Esophagus squamous epithelium (tissue), 5 donors: ENCODE measurements around the gene TTC13. TPM values are rescaled to one million over a fixed set of nuclear protein-coding genes. Genes with fewer than 3 reads are reported as not detected.

Source experiments
- DNase-seq: peaks from one replicate; lab custom pipeline; 2025; lab: John Stamatoyannopoulos, UW
- H3K27ac ChIP-seq, 4 donors: fragments of 200-600 bp; sonication (generic); one replicate each; pipeline ENCODE4 v1.5.1; 2016 to 2019; ENCODE audit warnings: mild to moderate bottlenecking in 1 of 4
- H3K27me3 ChIP-seq, 4 donors: fragments of 200-600 bp; sonication (generic); 1 replicate in 3 of 4; 2 replicates in 1 of 4; pipeline versions ENCODE4 v1.5.1 to v1.6.0; 2017 to 2021; ENCODE audit warnings: antibody characterized with exemption in 1 of 4
- H3K36me3 ChIP-seq, 3 donors: fragments of 200-600 bp; sonication (generic); one replicate each; pipeline ENCODE4 v1.5.1; 2016 to 2019
- H3K4me1 ChIP-seq, 3 donors: fragments of 200-600 bp; sonication (generic); one replicate each; pipeline ENCODE4 v1.5.1; 2017 to 2019
- H3K4me3 ChIP-seq, 4 donors: fragments of 200-600 bp; sonication (generic); 1 replicate in 3 of 4; 2 replicates in 1 of 4; pipeline ENCODE4 v1.5.1; 2016 to 2019; ENCODE audit warnings: mild to moderate bottlenecking in 2 of 4, moderate library complexity in 1 of 4
- H3K9me3 ChIP-seq, 3 donors: fragments of 200-600 bp; sonication (generic); one replicate each; pipeline ENCODE4 v1.5.1; 2016 to 2019
- CTCF ChIP-seq, 6 experiments: fragments of 450-650 bp in 4 of 6; fragments of 200-600 bp in 2 of 6; sonication (generic) in 2 of 6; IDR thresholded peaks; one replicate each; pipeline ENCODE4 v1.5.1; 2016 to 2019; ENCODE audit warnings: antibody characterized with exemption in 6 of 6, mild to moderate bottlenecking in 4 of 6, moderate library complexity in 4 of 6
- POLR2A ChIP-seq, 4 donors: fragments of 450-650 bp; IDR thresholded peaks; one replicate each; pipeline ENCODE4 v1.6.1; 2017; ENCODE audit warnings: antibody characterized with exemption in 4 of 4, mild to moderate bottlenecking in 4 of 4, moderate library complexity in 3 of 4
- WGBS, 2 donors: methylation state at CpG; one replicate each; pipeline ENCODE4 v1.1.5; 2018; 5-methylcytosine and 5-hydroxymethylcytosine counted together
- intact Hi-C: fragments of 100-400 bp; cut with DNase I; formaldehyde crosslinking; loops from one replicate; pipeline ENCODE4 v1.15.0; 2022
- total RNA-seq, 4 donors: library from RNA; depleted of rRNA; stranded (reverse); fragments of >200 nt; gene quantifications; one replicate each; pipeline ENCODE4 v1.1.0, GENCODE V29; 2016
- donor health status: DM: yes; HTN: yes; CAD: no.

Gene TTC13
- total RNA-seq, 4 donors from 2014 or later, result 7.7 to 18.0 (median 11.3) TPM

- TF ChIP-seq CTCF (IDR thresholded peaks at IDR 0.05) (no peak), POLR2A (IDR thresholded peaks at IDR 0.05) (no peak)
- H3K4me3 ChIP-seq, result no peak overlapping the region
- no peak overlapping the region for H3K27ac ChIP-seq
- H3K27me3 ChIP-seq, result peaks cover 0 to 8% (median 0%) of the 10 kb centered on the region in 4 donors
- peaks cover 0 to 5% (median 0%) of the 10 kb centered on the region in 3 donors for H3K36me3 ChIP-seq
- WGBS, 2 donors, result 76 to 82% methylated on average over 5 of the region's 5 CpGs
- no peaks in the 10 kb centered on the region for H3K4me1 ChIP-seq
- intact Hi-C loops, result no loop called here
- H3K9me3 ChIP-seq, result no peaks in the 10 kb centered on the region
- no peak for DNase-seq
These were observed 78.8 kb downstream of the TTC13 start for GRCh38 chr1:230899841-230900251.

- intact Hi-C loops, result no loop called here
- Histone ChIP-seq H3K9me3 (no peaks in the 10 kb centered on the region), H3K27ac (no peak overlapping the region), H3K4me3 (no peak overlapping the region), H3K27me3 (peaks cover 0 to 17% (median 0%) of the 10 kb centered on the region in 4 donors), H3K4me1 (no peaks in the 10 kb centered on the region), H3K36me3 (no peaks in the 10 kb centered on the region)
- 92 to 93% methylated on average over 8 of the region's 8 CpGs for WGBS, 2 donors
- no peak for DNase-seq
- TF ChIP-seq POLR2A (IDR thresholded peaks at IDR 0.05) (no peak), CTCF (IDR thresholded peaks at IDR 0.05) (no peak)
These were observed 79.9 kb downstream of the TTC13 start for GRCh38 chr1:230898748-230899147.

GRCh38 chr1:230898144-230898543 is 80.5 kb downstream of the TTC13 start:
- no peaks in the 10 kb centered on the region for H3K36me3 ChIP-seq
- no peaks in the 10 kb centered on the region for H3K4me1 ChIP-seq
- 92 to 97% methylated on average over 3 to 4 of the region's 4 CpGs for WGBS, 2 donors
- peaks cover 0 to 19% (median 0%) of the 10 kb centered on the region in 4 donors for H3K27me3 ChIP-seq
- TF ChIP-seq POLR2A (IDR thresholded peaks at IDR 0.05) (no peak), CTCF (IDR thresholded peaks at IDR 0.05) (no peak)
- H3K4me3 ChIP-seq, result no peak overlapping the region
- no peak for DNase-seq
- H3K9me3 ChIP-seq, result no peaks in the 10 kb centered on the region
- intact Hi-C loops, result no loop called here
- H3K27ac ChIP-seq, result no peak overlapping the region

GRCh38 chr1:230896779-230897178 is 81.9 kb downstream of the TTC13 start:
- 50 to 57% methylated on average over 1 of the region's 1 CpG for WGBS, 2 donors
- Histone ChIP-seq H3K27ac (no peak overlapping the region), H3K27me3 (peaks cover 0 to 30% (median 0%) of the 10 kb centered on the region in 4 donors), H3K4me3 (no peak overlapping the region), H3K4me1 (peaks cover 0 to 4% (median 0%) of the 10 kb centered on the region in 3 donors), H3K9me3 (no peaks in the 10 kb centered on the region), H3K36me3 (no peaks in the 10 kb centered on the region)
- intact Hi-C loops, result no loop called here
- no peak for DNase-seq
- TF ChIP-seq POLR2A (IDR thresholded peaks at IDR 0.05), result no peak
- no peak for TF ChIP-seq CTCF (IDR thresholded peaks at IDR 0.05)

- Histone ChIP-seq H3K27ac (no peak overlapping the region), H3K9me3 (no peaks in the 10 kb centered on the region), H3K27me3 (peaks cover 0 to 30% (median 0%) of the 10 kb centered on the region in 4 donors), H3K36me3 (no peaks in the 10 kb centered on the region), H3K4me3 (no peak overlapping the region), H3K4me1 (peaks cover 0 to 11% (median 0%) of the 10 kb centered on the region in 3 donors)
- 87 to 89% methylated on average over 2 of the region's 2 CpGs for WGBS, 2 donors
- TF ChIP-seq CTCF (IDR thresholded peaks at IDR 0.05), result no peak
- TF ChIP-seq POLR2A (IDR thresholded peaks at IDR 0.05), result no peak
- intact Hi-C loops, result no loop called here
- DNase-seq, result no peak
These were observed 83.2 kb downstream of the TTC13 start for GRCh38 chr1:230895452-230895851.
